Measurements from ENCODE around the gene RSRC1. TPM values are rescaled to one million over a fixed set of nuclear protein-coding genes. Genes with fewer than 3 reads are reported as not detected.

Gene RSRC1
- total and polyA plus RNA-seq, 10 donors = 7.2 to 56.5 (median 33.1) TPM

DNA sequence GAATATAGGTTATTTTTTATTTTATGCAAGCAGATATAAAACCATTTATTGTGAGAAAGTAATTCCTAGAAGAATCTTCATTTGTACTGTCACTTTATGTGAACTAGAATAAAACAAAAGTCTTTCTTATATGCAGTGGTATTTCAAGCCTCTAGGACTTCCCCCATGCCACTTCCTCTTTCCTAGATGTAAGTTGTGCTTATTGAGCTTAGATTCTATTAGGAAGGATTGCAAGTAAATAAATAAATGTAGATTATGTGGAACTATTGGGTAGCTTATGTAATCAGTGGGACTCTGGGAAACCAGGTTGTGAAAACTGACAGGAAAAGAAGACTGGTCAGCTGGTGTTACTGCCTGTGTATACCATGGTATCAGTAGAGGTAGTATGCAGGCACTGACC, 169.7 kb downstream of the RSRC1 start:
- Histone ChIP-seq H3K4me1 (no peaks in the 10 kb centered on the region), H3K4me3 (no peak overlapping the region), H3K36me3 (peaks cover 0 to 21% (median 0%) of the 10 kb centered on the region in 6 donors), H3K27ac (no peak overlapping the region), H3K9me3 (peaks cover 0 to 8% (median 0%) of the 10 kb centered on the region in 8 donors), H3K27me3 (replicated peaks in 1 of 7) (no peaks in the 10 kb centered on the region)
- TF ChIP-seq POLR2A (IDR thresholded peaks at IDR 0.05) (no peak), POLR2AphosphoS5 (IDR thresholded peaks at IDR 0.05) (no peak), CTCF (IDR thresholded peaks at IDR 0.05 in 8 of 11, conservative IDR thresholded peaks at IDR 0.05 in 3 of 11) (no peak)
- intact Hi-C loops (cut with DNase I; ENCODE audit: low total_unique reads) = no loop called here
- DNase-seq = no peak

GRCh38 chr3:158295771-158296170, 185.9 kb downstream of the RSRC1 start:
- H3K4me1 ChIP-seq = no peaks in the 10 kb centered on the region
- H3K36me3 ChIP-seq = no peaks in the 10 kb centered on the region
- TF ChIP-seq CTCF (IDR thresholded peaks at IDR 0.05 in 8 of 11, conservative IDR thresholded peaks at IDR 0.05 in 3 of 11) = no peak
- H3K27ac ChIP-seq = no peak overlapping the region
- 41 to 90% (median 65%) methylated on average over 2 of the region's 2 CpGs for whole genome bisulfite sequencing, 5 donors
- H3K27me3 ChIP-seq (replicated peaks in 1 of 7) = no peaks in the 10 kb centered on the region
- H3K9me3 ChIP-seq = no peaks in the 10 kb centered on the region
- intact Hi-C loops (cut with DNase I; ENCODE audit: low total_unique reads) = no loop called here
- no peak for DNase-seq
- H3K4me3 ChIP-seq = no peak overlapping the region

DNA sequence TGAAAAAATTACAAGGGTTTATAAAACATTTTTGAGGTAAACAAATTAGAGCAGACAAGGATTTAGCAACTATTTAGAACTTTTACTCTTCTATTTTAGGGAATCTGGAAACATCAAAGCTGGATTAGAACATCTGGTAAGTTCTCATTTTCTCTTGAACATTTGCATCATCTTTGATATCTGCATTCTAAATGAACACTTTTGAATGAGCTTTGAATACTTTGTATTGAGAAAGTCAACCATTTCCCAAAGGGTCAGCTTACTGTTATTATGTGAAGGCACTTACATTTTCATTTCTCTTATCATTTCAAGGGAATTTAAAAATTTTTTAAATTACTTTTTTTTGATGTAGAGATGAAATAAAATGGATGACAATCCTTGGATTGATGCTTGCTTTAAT, 188.1 kb downstream of the RSRC1 start:
- Histone ChIP-seq H3K4me1 (no peaks in the 10 kb centered on the region), H3K4me3 (no peak overlapping the region), H3K27me3 (replicated peaks in 1 of 7) (no peaks in the 10 kb centered on the region), H3K36me3 (no peaks in the 10 kb centered on the region), H3K27ac (no peak overlapping the region), H3K9me3 (no peaks in the 10 kb centered on the region)
- DNase-seq = no peak
- intact Hi-C loops (cut with DNase I; ENCODE audit: low total_unique reads) = no loop called here
- TF ChIP-seq POLR2A (IDR thresholded peaks at IDR 0.05) = no peak
- TF ChIP-seq CTCF (IDR thresholded peaks at IDR 0.05 in 8 of 11, conservative IDR thresholded peaks at IDR 0.05 in 3 of 11) = no peak
- TF ChIP-seq POLR2AphosphoS5 (IDR thresholded peaks at IDR 0.05) = no peak

GRCh38 chr3:158308236-158308928, 198.5 kb downstream of the RSRC1 start:
- TF ChIP-seq POLR2AphosphoS5 (IDR thresholded peaks at IDR 0.05) (no peak), POLR2A (IDR thresholded peaks at IDR 0.05) (no peak), CTCF (IDR thresholded peaks at IDR 0.05 in 8 of 11, conservative IDR thresholded peaks at IDR 0.05 in 3 of 11) (no peak)
- no peaks in the 10 kb centered on the region for H3K36me3 ChIP-seq
- WGBS, 5 donors = 95 to 98% (median 97%) methylated on average over 8 of the region's 8 CpGs
- no peak overlapping the region for H3K4me3 ChIP-seq
- intact Hi-C loops (cut with DNase I; ENCODE audit: low total_unique reads) = no loop called here
- H3K4me1 ChIP-seq = no peaks in the 10 kb centered on the region
- H3K27ac ChIP-seq = no peak overlapping the region
- no peaks in the 10 kb centered on the region for H3K27me3 ChIP-seq (replicated peaks in 1 of 7)
- DNase-seq = no peak
- no peaks in the 10 kb centered on the region for H3K9me3 ChIP-seq

Data from spleen (tissue), 11 donors.